ENCODE results near the gene CD302. TPM values are rescaled to one million over a fixed set of nuclear protein-coding genes. Genes with fewer than 3 reads are reported as not detected.

Gene CD302
- polyA plus RNA-seq, 2 of the 4 experiments (the other 2 are of a cell fraction): 2.5 to 8.4 TPM

DNA sequence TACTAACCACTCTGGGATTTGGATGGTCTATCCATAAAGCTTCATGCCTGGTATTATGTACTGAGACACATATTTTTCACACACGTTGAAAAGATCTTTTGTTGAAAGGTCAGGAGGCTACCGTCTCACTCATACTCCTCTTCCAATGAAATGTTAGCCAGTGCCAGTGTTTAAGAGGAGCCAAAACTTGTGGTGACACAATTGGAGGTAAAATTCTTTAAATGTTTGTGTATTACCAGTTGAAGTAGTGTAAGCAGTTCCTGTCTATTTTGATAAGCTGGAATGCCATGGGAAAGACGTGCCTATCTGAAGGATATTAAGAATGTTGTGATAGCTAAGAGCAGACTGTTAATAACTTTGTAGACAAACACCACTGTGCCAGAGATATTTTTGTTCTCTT is 53.6 kb downstream of the CD302 start:
- Histone ChIP-seq H3K4me2 (no peak overlapping the region), H3K27ac (no peak overlapping the region), H3K4me3 (no peak overlapping the region), H3K9me3 (no peaks in the 10 kb centered on the region), H3K4me1 (no peaks in the 10 kb centered on the region)
- TF ChIP-seq ESRRA (IDR thresholded peaks at IDR 0.05; ENCODE audit: borderline replicate concordance, low read length) (no peak), KDM5A (IDR thresholded peaks at IDR 0.05) (no peak)
- ATAC-seq (peak in 1 of 2 experiments; percentile 69; a peak in 3 of 6 replicates), DNase-seq (ENCODE audit: low read depth in 1 of 2, low spot score in 1 of 2) (peak in 1 of 2 experiments; percentile 26), FAIRE-seq (no peak)
- ChIA-PET POLR2A (no interaction called here), CTCF (no interaction called here)
- WGBS (ENCODE audit: missing lambda C conversion rate): 43% methylated on average over 3 of the region's 3 CpGs

DNA sequence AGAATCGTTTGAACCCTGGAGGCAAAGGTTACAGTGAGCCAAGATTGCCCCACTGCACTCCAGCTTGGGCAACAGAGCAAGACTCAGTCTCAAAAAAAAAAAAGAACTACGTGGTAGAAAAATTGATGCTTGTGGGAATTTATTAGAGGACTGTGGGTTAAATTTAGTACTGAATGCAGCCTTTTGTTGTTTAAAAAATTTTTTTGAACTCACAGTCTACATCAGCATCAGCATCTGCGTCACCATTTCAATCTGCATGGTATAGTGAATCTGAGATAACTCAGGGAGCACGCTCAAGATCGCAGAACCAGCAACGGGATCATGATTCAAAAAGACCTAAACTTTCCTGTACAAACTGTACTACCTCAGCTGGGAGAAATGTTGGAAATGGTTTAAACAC is 55.2 kb downstream of the CD302 start:
- no peak for ATAC-seq
- 94% methylated on average over 6 of the region's 6 CpGs for WGBS (ENCODE audit: missing lambda C conversion rate)

GRCh38 chr2:159738509-159739390 is 59.3 kb downstream of the CD302 start:
- Histone ChIP-seq H3K4me2 (no peak overlapping the region), H3K27ac (no peak overlapping the region), H3K9me3 (no peaks in the 10 kb centered on the region), H3K4me1 (0 out of 3 replicates have a peak, but pooled peaks cover 4% of the 10 kb centered on the region), H3K4me3 (no peak overlapping the region)
- WGBS (ENCODE audit: missing lambda C conversion rate): 91% methylated on average over 14 of the region's 15 CpGs
- CTCF ChIA-PET: interaction anchor here (0.9 kb wide), 2 partner anchors 15 to 181 kb away, joined by 3 read pairs; no protein-coding TSS in a partner anchor
- POLR2A ChIA-PET: interaction anchor here (0.9 kb wide), 1 partner anchor 123 kb away, joined by 3 read pairs; no protein-coding TSS in a partner anchor
- peak in 1 of 2 experiments; percentile 26 for DNase-seq (ENCODE audit: low read depth in 1 of 2, low spot score in 1 of 2)
- FAIRE-seq: no peak
- ATAC-seq: peak; percentile 67 to 81; a peak in 3 of 6 replicates
- TF ChIP-seq CBX8 (IDR thresholded peaks at IDR 0.05): no peak
- TF ChIP-seq POLR2AphosphoS2 (conservative IDR thresholded peaks at IDR 0.05; ENCODE audit: low read length): peak; percentile 72; the same call in 1 of the 2 replicates

More for the DNA sequence above, 55.2 kb downstream of the CD302 start:
- Histone ChIP-seq H3K4me3 (no peak overlapping the region), H3K4me1 (no peaks in the 10 kb centered on the region), H3K27ac (no peak overlapping the region), H3K4me2 (no peak overlapping the region), H3K9me3 (no peaks in the 10 kb centered on the region)
- FAIRE-seq (no peak), DNase-seq (ENCODE audit: low read depth in 1 of 2, low spot score in 1 of 2) (no peak)
- POLR2A ChIA-PET: no interaction called here
- TF ChIP-seq KDM5A (IDR thresholded peaks at IDR 0.05) (no peak), FOSB (CRISPR knock-in tag; IDR thresholded peaks at IDR 0.05) (no peak), CEBPB (IDR thresholded peaks at IDR 0.05) (no peak), HOXB13 (CRISPR knock-in tag; IDR thresholded peaks at IDR 0.05; ENCODE audit: low read depth) (no peak), HEYL (CRISPR knock-in tag; IDR thresholded peaks at IDR 0.05) (no peak), SREBF2 (IDR thresholded peaks at IDR 0.05) (no peak), RCOR1 (IDR thresholded peaks at IDR 0.05; ENCODE audit: low read depth, low read length) (no peak), PHF8 (IDR thresholded peaks at IDR 0.05; ENCODE audit: borderline replicate concordance, low read depth) (no peak), RARB (CRISPR knock-in tag; IDR thresholded peaks at IDR 0.05) (no peak)
- TF ChIP-seq, protein P1, sequence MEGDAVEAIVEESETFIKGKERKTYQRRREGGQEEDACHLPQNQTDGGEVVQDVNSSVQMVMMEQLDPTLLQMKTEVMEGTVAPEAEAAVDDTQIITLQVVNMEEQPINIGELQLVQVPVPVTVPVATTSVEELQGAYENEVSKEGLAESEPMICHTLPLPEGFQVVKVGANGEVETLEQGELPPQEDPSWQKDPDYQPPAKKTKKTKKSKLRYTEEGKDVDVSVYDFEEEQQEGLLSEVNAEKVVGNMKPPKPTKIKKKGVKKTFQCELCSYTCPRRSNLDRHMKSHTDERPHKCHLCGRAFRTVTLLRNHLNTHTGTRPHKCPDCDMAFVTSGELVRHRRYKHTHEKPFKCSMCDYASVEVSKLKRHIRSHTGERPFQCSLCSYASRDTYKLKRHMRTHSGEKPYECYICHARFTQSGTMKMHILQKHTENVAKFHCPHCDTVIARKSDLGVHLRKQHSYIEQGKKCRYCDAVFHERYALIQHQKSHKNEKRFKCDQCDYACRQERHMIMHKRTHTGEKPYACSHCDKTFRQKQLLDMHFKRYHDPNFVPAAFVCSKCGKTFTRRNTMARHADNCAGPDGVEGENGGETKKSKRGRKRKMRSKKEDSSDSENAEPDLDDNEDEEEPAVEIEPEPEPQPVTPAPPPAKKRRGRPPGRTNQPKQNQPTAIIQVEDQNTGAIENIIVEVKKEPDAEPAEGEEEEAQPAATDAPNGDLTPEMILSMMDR (IDR thresholded peaks at IDR 0.05): no peak
- CTCF ChIA-PET: no interaction called here

GRCh38 chr2:159737917-159738296 is 60.1 kb downstream of the CD302 start:
- Histone ChIP-seq H3K27ac (peak overlapping the region in 1 of 2 experiments; percentile 19; a peak in 1 of 6 replicates), H3K4me3 (no peak overlapping the region), H3K9me3 (no peaks in the 10 kb centered on the region), H3K4me1 (0 out of 3 replicates have a peak, but pooled peaks cover 4% of the 10 kb centered on the region), H3K4me2 (no peak overlapping the region)
- FAIRE-seq (no peak), DNase-seq (ENCODE audit: low read depth in 1 of 2, low spot score in 1 of 2) (no peak), ATAC-seq (peak in 1 of 2 experiments; percentile 25; a peak in 3 of 6 replicates)
- WGBS (ENCODE audit: missing lambda C conversion rate): 92% methylated on average over 8 of the region's 11 CpGs
- ChIA-PET POLR2A (interaction anchor here (0.6 to 0.9 kb wide), 2 partner anchors 122 to 123 kb away, joined by 3 to 8 read pairs; no protein-coding TSS in a partner anchor), CTCF (interaction anchor here (0.6 to 0.9 kb wide), 3 partner anchors 16 to 180 kb away, joined by 3 to 4 read pairs (median 3); no protein-coding TSS in a partner anchor)
- TF ChIP-seq EP300 (IDR thresholded peaks at IDR 0.05) (no peak), RFX5 (IDR thresholded peaks at IDR 0.05) (no peak), MAFK (IDR thresholded peaks at IDR 0.05; ENCODE audit: partially characterized antibody) (no peak), JUNB (IDR thresholded peaks at IDR 0.05) (no peak), TP53 (CRISPR knock-in tag; IDR thresholded peaks at IDR 0.05) (no peak), NPAS2 (CRISPR knock-in tag; IDR thresholded peaks at IDR 0.05; ENCODE audit: borderline replicate concordance) (no peak), HEYL (CRISPR knock-in tag; IDR thresholded peaks at IDR 0.05) (no peak), SREBF2 (IDR thresholded peaks at IDR 0.05) (no peak), MYC (IDR thresholded peaks at IDR 0.05; ENCODE audit: borderline replicate concordance, low read length) (no peak), HES2 (IDR thresholded peaks at IDR 0.05) (no peak), HOXA7 (CRISPR knock-in tag; IDR thresholded peaks at IDR 0.05) (no peak), TFCP2L1 (CRISPR knock-in tag; IDR thresholded peaks at IDR 0.05) (no peak)
- TF ChIP-seq, protein P2, sequence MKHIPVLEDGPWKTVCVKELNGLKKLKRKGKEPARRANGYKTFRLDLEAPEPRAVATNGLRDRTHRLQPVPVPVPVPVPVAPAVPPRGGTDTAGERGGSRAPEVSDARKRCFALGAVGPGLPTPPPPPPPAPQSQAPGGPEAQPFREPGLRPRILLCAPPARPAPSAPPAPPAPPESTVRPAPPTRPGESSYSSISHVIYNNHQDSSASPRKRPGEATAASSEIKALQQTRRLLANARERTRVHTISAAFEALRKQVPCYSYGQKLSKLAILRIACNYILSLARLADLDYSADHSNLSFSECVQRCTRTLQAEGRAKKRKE (CRISPR knock-in tag; IDR thresholded peaks at IDR 0.05; ENCODE audit: low read depth): no peak
- TF ChIP-seq, protein P3, sequence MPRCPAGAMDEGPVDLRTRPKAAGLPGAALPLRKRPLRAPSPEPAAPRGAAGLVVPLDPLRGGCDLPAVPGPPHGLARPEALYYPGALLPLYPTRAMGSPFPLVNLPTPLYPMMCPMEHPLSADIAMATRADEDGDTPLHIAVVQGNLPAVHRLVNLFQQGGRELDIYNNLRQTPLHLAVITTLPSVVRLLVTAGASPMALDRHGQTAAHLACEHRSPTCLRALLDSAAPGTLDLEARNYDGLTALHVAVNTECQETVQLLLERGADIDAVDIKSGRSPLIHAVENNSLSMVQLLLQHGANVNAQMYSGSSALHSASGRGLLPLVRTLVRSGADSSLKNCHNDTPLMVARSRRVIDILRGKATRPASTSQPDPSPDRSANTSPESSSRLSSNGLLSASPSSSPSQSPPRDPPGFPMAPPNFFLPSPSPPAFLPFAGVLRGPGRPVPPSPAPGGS (IDR thresholded peaks at IDR 0.05): no peak
